GM19035 (cell line): ENCODE results near the gene SCUBE1.
"Not testable (repeated sequence)": the region's sequence is repeated elsewhere in the genome, so short reads cannot be mapped to it uniquely, and the experiment has no call there.

Experiments
- ATAC-seq: cut with Tn5 transposase; IDR thresholded peaks from one replicate; pipeline ENCODE4 v1.9.1; 2021; ENCODE audit not compliant: unreplicated experiment

The SCUBE1 gene

GRCh38 chr22:43360576-43360975 is 17.4 kb upstream of the SCUBE1 start:
- no peak for ATAC-seq

DNA sequence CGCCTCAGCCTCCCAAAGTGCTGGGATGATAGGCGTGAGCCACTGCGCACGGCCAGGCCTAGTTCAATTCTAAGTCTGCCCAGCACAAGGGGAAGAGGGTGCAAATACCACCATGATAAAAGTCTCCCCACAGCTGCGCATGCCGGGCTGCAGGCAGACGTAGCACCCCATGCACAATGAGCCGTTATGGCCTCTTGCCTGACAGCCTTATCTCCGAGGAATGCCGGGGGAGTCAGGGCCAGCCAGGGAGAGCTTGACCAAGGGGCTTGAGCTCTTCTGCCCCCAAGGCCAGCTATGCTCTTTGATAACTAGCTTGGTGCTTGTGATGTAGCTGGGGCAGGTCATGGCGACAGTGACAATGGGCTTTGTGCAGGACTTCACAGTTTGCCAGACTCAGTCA is 13.7 kb upstream of the SCUBE1 start:
- no peak for ATAC-seq

DNA sequence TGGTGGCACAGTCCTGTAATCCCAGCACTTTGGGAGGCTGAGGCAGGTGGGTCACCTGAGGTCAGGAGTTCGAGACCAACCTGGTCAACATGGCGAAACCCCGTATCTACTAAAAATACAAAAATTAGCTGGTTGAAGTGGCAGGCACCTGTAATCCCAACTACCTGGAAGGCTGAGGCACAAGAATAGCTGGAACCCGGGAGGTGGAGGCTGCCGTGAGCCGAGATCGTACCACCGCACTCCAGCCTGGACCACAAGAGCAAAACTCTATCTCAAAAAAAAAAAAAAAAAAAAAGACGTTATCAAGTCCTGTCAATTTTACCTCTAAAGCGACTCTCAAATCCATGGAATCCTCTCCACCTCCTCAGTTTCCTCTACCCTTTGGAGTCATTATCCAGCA is 12.5 kb upstream of the SCUBE1 start:
- not testable (repeated sequence) for ATAC-seq

DNA sequence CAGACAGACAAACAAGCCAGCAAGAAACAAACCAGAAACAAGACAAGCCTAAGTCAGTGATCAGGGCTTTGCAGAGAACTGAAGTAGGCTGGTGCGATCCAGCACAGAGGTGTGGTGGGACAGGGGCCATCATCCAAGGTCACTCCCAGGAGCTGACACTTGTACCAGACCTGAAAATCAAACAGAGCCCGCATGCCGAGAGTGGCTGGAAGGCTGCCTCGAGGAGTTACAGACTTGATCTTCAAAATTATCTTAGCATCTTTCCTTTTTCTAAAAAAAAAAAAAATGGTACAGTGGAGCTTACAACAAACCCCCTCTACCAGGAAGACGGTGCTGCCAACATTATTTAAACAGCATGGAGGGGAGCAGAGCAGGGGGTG is 8.8 kb upstream of the SCUBE1 start:
- ATAC-seq: no peak

GRCh38 chr22:43349636-43350035 is 6.5 kb upstream of the SCUBE1 start:
- no peak for ATAC-seq

DNA sequence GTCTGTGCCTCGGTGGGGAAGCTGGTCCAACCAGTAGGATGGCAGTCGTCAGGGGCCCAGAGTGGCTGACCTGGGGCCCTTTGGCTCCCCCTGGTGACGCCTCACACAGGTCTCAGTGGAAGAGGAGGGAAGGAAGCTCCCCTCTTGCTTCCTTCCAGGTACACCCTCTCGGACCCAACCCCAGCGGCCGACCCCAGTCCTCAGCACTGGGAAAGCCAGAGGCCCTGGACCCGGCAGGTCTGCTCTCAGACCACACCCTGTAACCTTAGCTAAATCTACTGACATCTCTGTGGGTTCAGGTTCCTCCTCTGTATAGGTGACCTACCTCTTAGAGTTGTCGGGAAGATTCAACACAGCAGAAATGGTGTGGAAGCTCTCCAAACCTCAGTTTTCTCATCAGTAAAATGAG is 3.4 kb upstream of the SCUBE1 start:
- no peak for ATAC-seq

DNA sequence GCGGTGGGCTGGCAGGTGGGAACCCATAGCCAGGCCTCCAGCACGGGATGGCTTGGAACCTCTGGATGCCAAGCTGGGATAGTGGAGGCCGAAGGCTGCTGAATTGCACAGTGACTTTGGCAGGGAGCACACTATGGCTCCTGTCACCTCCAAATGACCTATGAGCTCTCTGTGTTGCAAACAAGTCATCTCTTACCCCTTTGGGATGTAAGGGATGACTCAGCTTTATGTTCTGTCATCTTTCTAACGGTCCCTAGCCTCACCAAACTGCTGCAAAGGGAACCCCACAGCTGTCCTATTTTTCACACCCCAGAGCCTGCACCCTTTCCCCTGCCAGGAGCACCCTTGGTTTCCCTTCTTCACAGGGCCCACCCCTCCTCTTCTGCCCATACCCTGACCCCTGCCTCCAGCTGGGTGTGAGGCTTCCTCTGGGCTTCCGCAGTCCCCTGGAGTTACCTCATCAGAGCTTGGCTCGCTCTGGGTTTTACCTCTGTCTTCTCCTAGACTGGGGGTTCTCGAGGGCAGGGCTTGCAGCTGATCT is 2.7 kb upstream of the SCUBE1 start:
- no peak for ATAC-seq

GRCh38 chr22:43345356-43345755 is 2.2 kb upstream of the SCUBE1 start:
- no peak for ATAC-seq

DNA sequence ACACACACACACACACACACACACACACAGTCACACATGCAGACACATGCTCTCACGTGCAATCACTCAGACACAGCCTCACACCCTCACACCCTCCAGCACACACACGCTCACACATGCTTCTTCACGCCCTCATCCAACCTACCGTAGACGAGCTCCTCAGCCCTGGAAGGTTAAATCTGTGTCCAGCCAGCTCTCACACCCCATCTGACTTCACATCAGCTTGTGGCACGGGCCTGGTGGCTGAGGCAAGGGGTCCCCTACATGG is 1.3 kb upstream of the SCUBE1 start:
- no peak for ATAC-seq

- ATAC-seq: no peak
These were observed 723 bp upstream of the SCUBE1 start for GRCh38 chr22:43343670-43344519.

GRCh38 chr22:43342347-43343261 is 568 bp downstream of the SCUBE1 start:
- no peak for ATAC-seq

- no peak for ATAC-seq
These were observed 1.6 kb downstream of the SCUBE1 start for GRCh38 chr22:43341565-43341964.

- no peak for ATAC-seq
These were observed 4.3 kb downstream of the SCUBE1 start for GRCh38 chr22:43338766-43339345.

DNA sequence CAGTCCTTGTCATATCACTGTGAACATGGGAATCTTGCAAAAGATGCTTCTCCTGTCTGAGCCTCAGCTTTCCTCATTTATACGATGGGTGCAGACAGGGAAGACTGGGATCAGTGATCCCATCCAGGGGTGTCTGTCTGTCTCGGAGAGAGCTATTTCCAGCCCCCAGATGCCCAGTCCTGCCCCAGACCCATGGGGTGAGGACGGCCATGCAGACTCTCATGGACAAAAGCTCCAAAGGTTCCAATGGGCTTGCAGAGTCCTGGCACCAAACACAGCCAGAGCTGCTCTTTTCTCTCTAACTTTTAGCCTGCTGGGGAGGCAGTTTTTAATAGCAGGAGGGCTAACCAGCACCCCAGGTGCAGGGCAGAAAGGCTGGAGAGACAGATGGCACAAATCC is 5.2 kb downstream of the SCUBE1 start:
- no peak for ATAC-seq

- no peak for ATAC-seq
These were observed 5.8 kb downstream of the SCUBE1 start for GRCh38 chr22:43337385-43337784.

- ATAC-seq: no peak
These were observed 8.8 kb downstream of the SCUBE1 start for GRCh38 chr22:43334378-43334777.

DNA sequence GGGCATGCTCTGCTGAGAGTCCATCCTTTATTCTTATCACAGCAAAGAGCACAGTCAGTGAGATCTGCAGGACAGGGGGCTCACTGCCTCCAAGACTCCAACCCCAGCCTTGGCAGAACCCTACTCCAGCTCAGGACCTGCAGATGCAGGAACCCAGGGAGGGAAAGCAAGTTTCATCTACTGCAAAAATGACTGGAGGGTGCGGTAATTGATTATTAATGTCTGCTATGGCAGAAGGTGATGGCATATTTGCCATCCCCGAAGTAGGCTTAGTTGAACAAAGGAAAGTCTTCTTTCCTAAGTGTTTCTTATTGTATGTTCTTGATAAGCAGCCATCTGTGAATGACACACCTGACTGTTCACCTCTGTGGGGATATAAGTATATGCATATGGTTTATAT is 9.2 kb downstream of the SCUBE1 start:
- ATAC-seq: no peak

DNA sequence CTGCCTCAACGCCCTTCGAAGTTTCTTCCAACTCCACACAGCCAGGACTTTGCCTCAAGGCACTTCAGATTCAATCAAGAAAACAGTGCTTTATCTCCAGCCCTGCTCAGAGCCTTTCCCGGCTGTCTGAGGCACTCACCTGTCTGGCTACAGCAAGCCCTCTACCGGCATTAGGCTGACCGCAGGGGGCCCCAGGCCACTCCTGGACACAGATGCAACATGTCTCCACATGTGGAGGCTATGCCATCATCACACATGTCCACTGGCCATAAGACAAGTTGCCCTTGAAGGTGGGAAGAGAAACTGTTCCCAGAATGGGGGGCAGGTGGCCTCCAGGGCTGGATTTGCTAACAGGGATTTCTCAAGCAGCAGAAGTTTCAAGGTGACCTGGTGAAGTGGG is 10.0 kb downstream of the SCUBE1 start:
- no peak for ATAC-seq

DNA sequence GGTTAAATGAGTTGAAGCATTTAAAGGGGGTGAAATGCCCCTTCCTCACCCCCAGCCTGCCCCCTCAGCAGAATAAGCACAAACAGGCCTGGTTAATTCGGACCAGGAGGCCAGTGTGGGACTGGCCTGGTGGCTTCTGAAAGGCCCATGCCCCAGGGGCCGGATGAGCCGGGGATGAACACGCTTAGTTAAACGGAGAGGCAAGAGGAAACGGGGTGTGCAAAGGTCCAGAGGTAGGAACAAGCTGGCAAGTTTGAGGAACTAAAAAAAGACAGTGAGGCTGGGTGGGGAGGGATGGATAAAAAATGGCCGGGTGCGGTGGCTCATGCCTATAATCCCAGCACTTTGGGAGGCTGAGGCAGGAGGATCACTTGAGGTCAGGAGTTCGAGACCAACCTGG is 11.5 kb downstream of the SCUBE1 start:
- no peak for ATAC-seq

DNA sequence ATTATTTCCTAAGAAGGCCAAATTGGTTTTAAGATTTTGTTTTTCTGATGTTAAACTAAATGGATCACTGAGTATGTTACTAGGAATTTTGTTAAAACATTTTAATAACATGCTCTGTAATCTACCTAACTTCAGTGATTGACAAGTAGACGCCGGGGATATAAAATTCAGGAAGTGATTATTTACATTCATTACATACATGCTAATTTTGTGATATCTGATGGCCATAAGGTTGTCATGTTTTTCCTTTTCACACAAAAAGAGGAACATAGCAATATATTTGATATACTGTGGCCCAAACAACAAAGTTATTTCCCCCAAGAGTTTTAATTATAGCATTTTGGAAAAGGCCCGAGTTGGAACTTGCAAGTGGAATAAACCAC is 12.1 kb downstream of the SCUBE1 start:
- ATAC-seq: no peak

GRCh38 chr22:43330178-43331068 is 12.7 kb downstream of the SCUBE1 start:
- ATAC-seq: no peak
